HG03103 (cell line): ENCODE measurements around the gene FBXL4.

Source experiments
- ATAC-seq: cut with Tn5 transposase; IDR thresholded peaks from one replicate; pipeline ENCODE4 v1.9.1; 2021; ENCODE audit warnings: low read depth; ENCODE audit not compliant: unreplicated experiment

FBXL4 gene

GRCh38 chr6:98947411-98948292, at the start of gene FBXL4:
TSS of gene FBXL4 (minus strand) at chr6:98947946. CDS start at chr6:98926988, 20,958 bp downstream.
- ATAC-seq, result peak; percentile 73

- ATAC-seq, result no peak
These were observed 47.4 kb upstream of the FBXL4 start for GRCh38 chr6:98995116-98995515.

GRCh38 chr6:98992535-98992934, 44.8 kb upstream of the FBXL4 start:
- ATAC-seq, result no peak

- ATAC-seq, result no peak
These were observed 38.4 kb upstream of the FBXL4 start for GRCh38 chr6:98986071-98986615.

- no peak for ATAC-seq
These were observed 37.6 kb upstream of the FBXL4 start for GRCh38 chr6:98985391-98985790.

GRCh38 chr6:98984121-98984520, 36.4 kb upstream of the FBXL4 start:
- ATAC-seq, result no peak

- no peak for ATAC-seq
These were observed 33.7 kb upstream of the FBXL4 start for GRCh38 chr6:98981473-98981872.

GRCh38 chr6:98980819-98981218, 33.1 kb upstream of the FBXL4 start:
- ATAC-seq, result no peak

- no peak for ATAC-seq
These were observed 30.0 kb upstream of the FBXL4 start for GRCh38 chr6:98977671-98978292.

GRCh38 chr6:98976674-98977385, 29.1 kb upstream of the FBXL4 start:
- no peak for ATAC-seq

GRCh38 chr6:98975421-98975820, 27.7 kb upstream of the FBXL4 start:
- ATAC-seq, result no peak

- ATAC-seq, result no peak
These were observed 26.6 kb upstream of the FBXL4 start for GRCh38 chr6:98974309-98974708.

- no peak for ATAC-seq
These were observed 25.8 kb upstream of the FBXL4 start for GRCh38 chr6:98973571-98973970.

- ATAC-seq, result no peak
These were observed 23.6 kb upstream of the FBXL4 start for GRCh38 chr6:98971303-98971702.

GRCh38 chr6:98970469-98970868, 22.7 kb upstream of the FBXL4 start:
- peak; percentile 47 for ATAC-seq

- ATAC-seq, result no peak
These were observed 19.9 kb upstream of the FBXL4 start for GRCh38 chr6:98967616-98968015.

- ATAC-seq, result no peak
These were observed 11.9 kb upstream of the FBXL4 start for GRCh38 chr6:98959631-98960030.

- ATAC-seq, result no peak
These were observed 11.0 kb upstream of the FBXL4 start for GRCh38 chr6:98958776-98959175.

GRCh38 chr6:98957450-98957849, 9.7 kb upstream of the FBXL4 start:
- ATAC-seq, result no peak

- ATAC-seq, result no peak
These were observed 1.8 kb upstream of the FBXL4 start for GRCh38 chr6:98949589-98949988.

- peak; percentile 11 for ATAC-seq
These were observed 801 bp downstream of the FBXL4 start for GRCh38 chr6:98946879-98947410.
